HepG2 (cell line): ENCODE measurements around the gene EPX.

ENCODE experiments used
- GABPB1 ChIP-seq: IDR thresholded peaks from 2 replicates; pipeline ENCODE4 v1.6.1; 2016; ENCODE audit warnings: mild to moderate bottlenecking, missing genetic modification reagents, moderate library complexity, missing compliant biosample characterization
- KAT7 ChIP-seq: IDR thresholded peaks from 2 replicates; pipeline ENCODE4 v1.6.1; 2018; ENCODE audit warnings: borderline replicate concordance, missing compliant biosample characterization
- TCF12 ChIP-seq, 2 experiments: fragments of 450-650 bp in 1 of 2; sonication (generic) in 1 of 2; formaldehyde crosslinking in 1 of 2; IDR thresholded peaks; 2 replicates each; pipeline versions ENCODE4 v1.6.1 to v1.8.0; 2017 to 2022; ENCODE audit warnings: antibody characterized with exemption in 1 of 2, mild to moderate bottlenecking in 1 of 2, missing genetic modification reagents in 1 of 2, moderate library complexity in 1 of 2
- TF ChIP-seq, protein P1 (sequence below): sonication (generic); formaldehyde crosslinking; IDR thresholded peaks from 2 replicates; pipeline ENCODE4 v1.4.0; 2020; ENCODE audit warnings: missing genetic modification reagents, borderline replicate concordance

- TF ChIP-seq GABPB1 (CRISPR knock-in tag): no peak
- no peak for TF ChIP-seq KAT7 (CRISPR knock-in tag)
- no peak for TF ChIP-seq TCF12 (IDR thresholded peaks at IDR 0.05)
- no peak for TF ChIP-seq TCF12 (CRISPR knock-in tag; IDR thresholded peaks at IDR 0.05)
- TF ChIP-seq, protein P1, sequence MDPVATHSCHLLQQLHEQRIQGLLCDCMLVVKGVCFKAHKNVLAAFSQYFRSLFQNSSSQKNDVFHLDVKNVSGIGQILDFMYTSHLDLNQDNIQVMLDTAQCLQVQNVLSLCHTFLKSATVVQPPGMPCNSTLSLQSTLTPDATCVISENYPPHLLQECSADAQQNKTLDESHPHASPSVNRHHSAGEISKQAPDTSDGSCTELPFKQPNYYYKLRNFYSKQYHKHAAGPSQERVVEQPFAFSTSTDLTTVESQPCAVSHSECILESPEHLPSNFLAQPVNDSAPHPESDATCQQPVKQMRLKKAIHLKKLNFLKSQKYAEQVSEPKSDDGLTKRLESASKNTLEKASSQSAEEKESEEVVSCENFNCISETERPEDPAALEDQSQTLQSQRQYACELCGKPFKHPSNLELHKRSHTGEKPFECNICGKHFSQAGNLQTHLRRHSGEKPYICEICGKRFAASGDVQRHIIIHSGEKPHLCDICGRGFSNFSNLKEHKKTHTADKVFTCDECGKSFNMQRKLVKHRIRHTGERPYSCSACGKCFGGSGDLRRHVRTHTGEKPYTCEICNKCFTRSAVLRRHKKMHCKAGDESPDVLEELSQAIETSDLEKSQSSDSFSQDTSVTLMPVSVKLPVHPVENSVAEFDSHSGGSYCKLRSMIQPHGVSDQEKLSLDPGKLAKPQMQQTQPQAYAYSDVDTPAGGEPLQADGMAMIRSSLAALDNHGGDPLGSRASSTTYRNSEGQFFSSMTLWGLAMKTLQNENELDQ (CRISPR knock-in tag): no peak
These were observed 4.1 kb downstream of the EPX start for GRCh38 chr17:58196610-58197009.
